A673 (cell line): ENCODE measurements around the gene KLF3. TPM values are rescaled to one million over a fixed set of nuclear protein-coding genes. Genes with fewer than 3 reads are reported as not detected.

Source experiments
- BruUV-seq: library from RNA; stranded (reverse); fragments of 400-500 nt; replicated peaks from 2 replicates; lab custom pipeline; 2021; lab: Mats Ljungman, UMichigan
- CTCF ChIA-PET: fragments of 300-600 bp; sonication (Branson Sonifier 250); formaldehyde crosslinking; loops from one replicate; lab custom pipeline; 2022; ENCODE audit warnings: antibody characterized with exemption; lab: Charles Lee
- POLR2A ChIA-PET: fragments of 300-600 bp; sonication (Branson Sonifier 250); formaldehyde crosslinking; loops from one replicate; lab custom pipeline; 2022; ENCODE audit warnings: antibody characterized with exemption; ENCODE audit not compliant: low non-redundant PET; lab: Charles Lee
- DNase-seq: peaks from one replicate; pipeline ENCODE4 v3.0.0-alpha.2; 2015; ENCODE audit warnings: low spot score
- H3K27ac ChIP-seq: fragments of 200-600 bp; sonication (generic); 2 replicates; pipeline ENCODE4 v1.5.1; 2016; ENCODE audit warnings: mixed run types, low read depth, mild to moderate bottlenecking, mixed read lengths, antibody characterized with exemption, low read length; ENCODE audit not compliant: poor library complexity, severe bottlenecking
- H3K27me3 ChIP-seq: fragments of 200-600 bp; sonication (generic); replicated peaks from 2 replicates; pipeline ENCODE4 v1.6.1; 2017; ENCODE audit warnings: mixed run types, low read depth, mild to moderate bottlenecking, mixed read lengths, antibody characterized with exemption, low read length; ENCODE audit not compliant: insufficient read depth, poor library complexity
- H3K36me3 ChIP-seq: fragments of 200-600 bp; sonication (generic); 2 replicates; pipeline ENCODE4 v1.6.1; 2016; ENCODE audit warnings: mixed run types, mild to moderate bottlenecking, mixed read lengths, antibody characterized with exemption, low read length; ENCODE audit not compliant: insufficient read depth, poor library complexity, severe bottlenecking
- H3K4me1 ChIP-seq: fragments of 200-600 bp; sonication (generic); 2 replicates; pipeline ENCODE4 v1.6.1; 2017; ENCODE audit warnings: mixed run types, mild to moderate bottlenecking, mixed read lengths, antibody characterized with exemption, low read length; ENCODE audit not compliant: insufficient read depth, poor library complexity, severe bottlenecking
- H3K4me3 ChIP-seq: fragments of 200-600 bp; sonication (generic); 2 replicates; pipeline ENCODE4 v1.5.1; 2016; ENCODE audit warnings: low read depth, mixed run types, mild to moderate bottlenecking, mixed read lengths, low read length; ENCODE audit not compliant: poor library complexity, severe bottlenecking
- H3K9me3 ChIP-seq: fragments of 200-600 bp; sonication (generic); 2 replicates; pipeline ENCODE4 v1.6.1; 2016; ENCODE audit warnings: mixed run types, low read depth, mild to moderate bottlenecking, mixed read lengths, antibody characterized with exemption, low read length; ENCODE audit not compliant: poor library complexity, severe bottlenecking
- CTCF ChIP-seq: fragments of 300-800, 200-600 bp; sonication (generic); conservative IDR thresholded peaks from 2 replicates; pipeline ENCODE4 v1.5.1; 2017; ENCODE audit warnings: low read depth, mild to moderate bottlenecking, antibody characterized with exemption, low read length, moderate library complexity, mixed read lengths
- EZH2 ChIP-seq: fragments of 200-600 bp; sonication (generic); IDR thresholded peaks from 2 replicates; pipeline ENCODE4 v1.6.1; 2017; ENCODE audit warnings: borderline replicate concordance, low read depth, mild to moderate bottlenecking, mixed read lengths, antibody characterized with exemption, low read length; ENCODE audit not compliant: poor library complexity, severe bottlenecking
- intact Hi-C: fragments of 100-400 bp; cut with micrococcal nuclease; formaldehyde crosslinking; loops from one replicate; pipeline ENCODE4 v1.10.0; 2022; ENCODE audit not compliant: unreplicated experiment
- total RNA-seq: library from RNA; stranded (reverse); gene quantifications from 2 replicates; pipeline ENCODE4 v1.2.3, GENCODE V29; 2021

Gene KLF3
- total RNA-seq, 1 experiment from 2014 or later = 36.1 TPM

GRCh38 chr4:38641811-38642210, 22.2 kb upstream of the KLF3 start:
- no peaks in the 10 kb centered on the region for H3K36me3 ChIP-seq
- no peak overlapping the region for H3K4me3 ChIP-seq
- no peak for DNase-seq
- H3K4me1 ChIP-seq = no peaks in the 10 kb centered on the region
- POLR2A ChIA-PET = no interaction called here
- no peaks in the 10 kb centered on the region for H3K27me3 ChIP-seq
- intact Hi-C loops = no loop called here
- CTCF ChIA-PET = no interaction called here
- no TSS peak for BruUV-seq
- no peaks in the 10 kb centered on the region for H3K9me3 ChIP-seq
- no peak overlapping the region for H3K27ac ChIP-seq
- TF ChIP-seq CTCF (no peak), EZH2 (no peak)

GRCh38 chr4:38644201-38644600, 19.8 kb upstream of the KLF3 start:
- H3K27me3 ChIP-seq = no peaks in the 10 kb centered on the region
- ChIA-PET CTCF (no interaction called here), POLR2A (no interaction called here)
- H3K4me1 ChIP-seq = no peaks in the 10 kb centered on the region
- BruUV-seq = no TSS peak
- H3K27ac ChIP-seq = no peak overlapping the region
- TF ChIP-seq EZH2 = no peak
- TF ChIP-seq CTCF = no peak
- DNase-seq = no peak
- H3K36me3 ChIP-seq = no peaks in the 10 kb centered on the region
- no peak overlapping the region for H3K4me3 ChIP-seq
- no peaks in the 10 kb centered on the region for H3K9me3 ChIP-seq
- intact Hi-C loops = no loop called here

- BruUV-seq = no TSS peak
- TF ChIP-seq EZH2 (no peak), CTCF (no peak)
- no peaks in the 10 kb centered on the region for H3K36me3 ChIP-seq
- no peaks in the 10 kb centered on the region for H3K4me1 ChIP-seq
- ChIA-PET CTCF (no interaction called here), POLR2A (interaction anchor here (0.6 kb wide), 1 partner anchor 16 kb away, joined by 11 read pairs; no protein-coding TSS in a partner anchor)
- no peaks in the 10 kb centered on the region for H3K9me3 ChIP-seq
- DNase-seq = no peak
- intact Hi-C loops = no loop called here
- no peaks in the 10 kb centered on the region for H3K27me3 ChIP-seq
- H3K4me3 ChIP-seq = no peak overlapping the region
- no peak overlapping the region for H3K27ac ChIP-seq
These were observed 16.7 kb upstream of the KLF3 start for GRCh38 chr4:38647101-38647819.
